NCI-H524 treated with DMSO at 0.1 percent for 48 hours (cell line): ENCODE results near the gene FSTL4.

Source experiments
- DNase-seq: peaks from one replicate; lab custom pipeline; 2025; lab: John Stamatoyannopoulos, UW

FSTL4 gene

GRCh38 chr5:133552925-133553525 lies 59.3 kb downstream of the FSTL4 start:
- DNase-seq: no peak

- DNase-seq: no peak
These were observed 65.8 kb downstream of the FSTL4 start for GRCh38 chr5:133546500-133546899.

GRCh38 chr5:133544346-133544745 lies 68.0 kb downstream of the FSTL4 start:
- DNase-seq: no peak

GRCh38 chr5:133539818-133540217 lies 72.5 kb downstream of the FSTL4 start:
- no peak for DNase-seq

GRCh38 chr5:133538718-133539117 lies 73.6 kb downstream of the FSTL4 start:
- DNase-seq: no peak

- peak; percentile 55 for DNase-seq
These were observed 77.0 kb downstream of the FSTL4 start for GRCh38 chr5:133535241-133535929.

GRCh38 chr5:133534566-133534965 lies 77.8 kb downstream of the FSTL4 start:
- DNase-seq: peak; percentile 26

DNA sequence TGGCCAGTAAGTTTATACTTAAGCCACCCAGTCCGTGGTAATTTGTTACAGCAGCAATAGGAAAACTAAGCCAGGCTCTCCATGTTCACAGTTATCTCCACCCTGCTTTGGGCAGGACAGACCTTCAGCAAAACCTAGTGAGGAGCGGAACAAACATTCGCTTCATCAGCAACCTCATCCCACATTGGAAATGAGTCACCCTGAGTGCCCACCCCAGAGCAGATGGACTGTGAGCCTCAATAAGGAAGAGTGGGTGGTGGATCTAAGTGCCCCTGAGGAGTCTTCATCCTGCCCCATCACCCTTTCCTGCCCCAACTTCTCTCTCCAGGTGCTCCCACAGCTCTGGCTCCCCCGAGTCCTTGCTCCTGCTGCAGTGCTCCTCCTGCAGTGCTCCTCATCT lies 78.8 kb downstream of the FSTL4 start:
- DNase-seq: no peak

- no peak for DNase-seq
These were observed 80.7 kb downstream of the FSTL4 start for GRCh38 chr5:133531594-133531993.

DNA sequence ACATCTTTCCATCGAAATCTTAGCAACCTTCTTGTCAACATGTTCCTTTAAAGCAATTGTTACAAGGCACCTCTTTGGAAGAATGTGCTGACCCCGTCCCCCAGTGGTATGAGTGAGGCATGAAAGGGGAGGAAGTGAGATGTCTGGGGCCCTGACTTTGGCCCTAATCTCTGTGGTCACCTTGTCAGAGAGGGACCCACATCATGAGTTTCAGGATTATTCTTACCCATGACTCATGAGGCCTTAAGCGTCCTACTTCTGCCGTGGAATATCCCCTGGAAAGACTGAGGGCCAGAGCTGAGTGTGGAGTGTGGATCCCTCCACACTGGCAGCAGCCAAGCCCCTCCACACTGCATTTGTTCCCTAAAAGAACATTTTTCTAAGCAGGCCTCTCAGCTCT lies 81.2 kb downstream of the FSTL4 start:
- DNase-seq: no peak

- DNase-seq: no peak
These were observed 82.1 kb downstream of the FSTL4 start for GRCh38 chr5:133530270-133530669.

DNA sequence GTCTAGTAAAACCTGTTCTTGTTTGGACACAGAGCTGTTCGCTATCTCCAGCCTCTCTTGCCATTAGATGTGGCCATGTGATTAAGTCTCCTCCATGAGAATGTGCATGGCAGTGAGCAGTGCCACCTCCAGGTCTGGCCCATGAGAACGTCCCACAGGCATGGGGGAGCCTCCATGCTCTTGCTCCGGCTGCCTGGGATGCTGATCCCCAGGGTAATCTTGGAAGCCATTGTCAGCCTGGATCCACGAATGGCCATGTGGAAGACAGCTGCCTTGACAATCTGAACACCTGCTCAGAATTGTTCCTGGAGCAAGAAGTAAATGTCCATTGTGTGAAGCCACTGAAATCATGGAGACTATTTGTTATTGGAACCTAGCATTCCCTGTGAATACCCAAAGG lies 83.5 kb downstream of the FSTL4 start:
- DNase-seq: no peak

GRCh38 chr5:133527311-133527710 lies 85.0 kb downstream of the FSTL4 start:
- no peak for DNase-seq

DNA sequence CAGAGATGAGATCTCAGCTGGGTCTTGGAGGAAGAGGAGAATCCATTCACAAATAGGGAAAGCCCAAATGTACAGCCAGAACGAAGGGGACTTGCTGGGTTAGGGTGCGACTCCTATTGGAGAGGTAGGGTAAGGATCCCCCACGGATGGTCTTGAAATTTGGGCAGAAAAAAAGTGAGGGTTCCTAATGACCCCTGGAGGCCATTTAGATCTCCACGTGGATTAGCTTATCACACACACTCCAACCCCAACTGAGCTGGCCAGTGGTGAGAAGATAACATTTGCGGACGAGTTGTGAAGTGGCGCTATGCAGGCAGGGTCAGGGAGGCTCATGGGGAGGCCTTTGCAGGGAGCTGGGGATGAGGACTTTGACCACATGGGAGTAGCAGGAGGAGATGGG lies 86.0 kb downstream of the FSTL4 start:
- no peak for DNase-seq

DNA sequence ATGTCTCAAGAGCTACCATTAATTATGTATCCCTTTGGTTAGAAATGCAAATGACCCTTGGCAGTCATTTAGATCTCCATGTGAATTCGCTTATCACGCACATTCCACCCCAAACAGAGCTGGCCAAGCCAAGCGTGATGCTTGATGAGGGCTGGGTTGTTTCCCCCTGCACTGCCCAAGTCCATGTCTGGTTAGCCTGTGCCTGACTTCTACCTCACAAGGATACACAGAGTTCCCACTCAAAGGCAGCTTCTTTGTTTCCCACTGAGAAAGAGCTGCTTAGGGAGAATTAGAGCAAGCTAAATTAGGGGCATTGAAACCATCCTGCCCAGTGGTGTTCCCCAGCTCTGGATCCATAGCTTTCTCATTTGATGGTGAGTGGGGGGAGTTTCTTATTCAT lies 87.2 kb downstream of the FSTL4 start:
- DNase-seq: no peak

- no peak for DNase-seq
These were observed 87.7 kb downstream of the FSTL4 start for GRCh38 chr5:133524666-133525065.

DNA sequence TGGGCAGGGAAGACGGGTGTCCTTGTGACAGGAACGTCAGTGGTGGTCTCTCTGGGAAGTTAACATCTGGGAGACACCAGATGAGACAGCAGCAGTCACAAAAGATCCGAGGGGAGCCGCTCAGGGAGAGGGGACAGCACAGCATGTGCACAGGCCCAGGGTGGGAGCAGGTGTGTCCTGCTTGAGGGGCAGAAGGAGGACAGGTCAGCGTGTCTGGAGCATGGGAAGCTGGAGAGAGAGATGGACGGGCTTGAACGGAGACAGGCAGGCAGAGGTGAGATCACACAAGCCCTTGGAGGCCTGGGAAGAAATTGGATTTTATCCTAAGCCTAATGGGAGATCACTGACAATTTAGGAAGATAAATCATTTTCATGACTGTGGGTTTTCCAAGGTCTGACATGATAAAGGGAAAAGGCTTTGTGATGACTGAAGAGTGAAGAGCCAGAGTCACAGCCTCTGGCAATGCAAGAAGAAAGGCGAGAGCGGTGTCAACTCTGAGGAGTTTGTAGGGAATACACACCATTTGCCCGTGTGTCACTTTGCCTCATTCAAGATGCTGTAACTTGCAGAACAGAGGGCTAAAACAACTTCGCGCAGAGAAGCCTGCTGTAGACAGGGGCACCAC lies 88.3 kb downstream of the FSTL4 start:
- no peak for DNase-seq

DNA sequence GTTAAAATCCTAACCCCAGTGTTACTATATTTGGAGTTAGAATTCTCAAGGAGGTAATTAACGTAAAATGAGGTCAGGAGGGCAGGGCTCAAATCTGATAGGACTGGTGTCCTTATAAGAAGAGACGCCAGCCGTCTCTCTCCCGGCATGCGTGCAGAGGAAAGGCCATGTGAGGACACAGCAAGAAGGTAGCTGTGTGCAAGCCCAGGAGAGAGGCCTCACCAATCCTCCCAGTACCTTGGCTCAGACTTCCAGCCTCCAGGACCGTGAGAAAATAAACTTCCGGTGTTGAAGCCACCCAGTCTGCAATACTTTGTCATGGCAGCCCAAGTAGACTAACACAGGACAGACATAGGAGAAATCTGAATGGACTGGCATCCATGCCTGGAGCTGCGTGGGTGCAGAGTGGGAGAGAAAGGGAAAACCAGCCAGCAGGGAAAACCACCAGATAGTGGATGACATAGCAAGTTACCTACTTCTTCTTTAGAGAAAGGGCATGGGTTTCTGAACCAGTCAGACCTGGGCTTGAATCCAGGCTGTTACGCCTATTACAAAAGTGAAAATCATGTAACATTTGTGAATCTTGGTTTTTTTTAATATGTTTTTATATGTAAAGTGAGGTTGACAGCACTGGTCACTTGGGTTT lies 89.2 kb downstream of the FSTL4 start:
- DNase-seq: no peak

GRCh38 chr5:133521801-133522200 lies 90.5 kb downstream of the FSTL4 start:
- DNase-seq: no peak

DNA sequence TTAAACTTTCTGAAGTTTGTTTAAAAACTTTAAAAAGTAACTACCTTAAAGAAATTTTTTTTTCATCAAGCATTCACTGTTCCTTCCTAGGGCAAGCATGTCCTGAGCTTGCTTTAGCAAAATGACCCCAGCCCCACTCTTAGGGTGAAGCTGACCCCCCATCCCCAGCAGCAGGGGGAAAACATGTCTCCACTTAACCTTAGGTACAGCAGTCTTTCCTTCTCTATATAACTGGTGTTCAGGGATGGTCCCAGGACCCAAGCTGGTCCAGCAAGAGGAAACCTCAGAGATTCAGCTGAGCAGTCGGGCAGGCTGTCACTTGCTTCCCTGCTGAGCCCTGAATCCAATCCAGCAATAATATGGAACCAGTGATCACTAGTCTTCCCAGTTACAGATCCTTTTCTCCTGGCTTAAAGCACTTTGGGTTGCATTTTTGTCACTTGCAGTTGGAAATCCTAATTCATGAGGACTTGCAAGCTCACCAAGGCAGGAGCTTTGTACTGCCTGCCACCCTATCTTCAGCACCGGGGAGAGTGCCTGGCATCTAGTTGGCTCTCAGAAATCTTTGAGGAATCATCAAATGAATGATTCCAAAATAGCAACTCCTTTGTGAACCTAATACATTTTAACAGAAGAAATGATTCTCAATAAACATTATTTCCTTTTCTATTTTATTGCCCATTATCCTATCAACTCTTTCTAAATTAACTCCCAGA lies 91.2 kb downstream of the FSTL4 start:
- DNase-seq: no peak

GRCh38 chr5:133520062-133520461 lies 92.3 kb downstream of the FSTL4 start:
- no peak for DNase-seq

- no peak for DNase-seq
These were observed 93.2 kb downstream of the FSTL4 start for GRCh38 chr5:133519191-133519590.
